ENCODE measurements around the gene DPY19L1.
"Not testable (repeated sequence)": the region's sequence is repeated elsewhere in the genome, so short reads cannot be mapped to it uniquely, and the experiment has no call there.

DPY19L1 gene

GRCh38 chr7:34879871-34880270 is 157.4 kb downstream of the DPY19L1 start:
- no peaks in the 10 kb centered on the region for H3K36me3 ChIP-seq (ENCODE audit: control insufficient read depth, insufficient read depth, low read length)
- H3K4me1 ChIP-seq (ENCODE audit: control insufficient read depth, insufficient read depth, low read length, poor library complexity, severe bottlenecking): no peaks in the 10 kb centered on the region
- no peak overlapping the region for H3K4me3 ChIP-seq (ENCODE audit: insufficient read depth, low read depth, low read length, poor library complexity, severe bottlenecking)
- H3K27ac ChIP-seq (ENCODE audit: insufficient read depth, low read length, poor library complexity, severe bottlenecking): no peak overlapping the region
- no peaks in the 10 kb centered on the region for H3K9me3 ChIP-seq (ENCODE audit: control insufficient read depth, low read length)
- DNase-seq: no peak
- H3K27me3 ChIP-seq (replicated peaks; ENCODE audit: control insufficient read depth, insufficient read depth, low read length, poor library complexity, severe bottlenecking): no peaks in the 10 kb centered on the region

DNA sequence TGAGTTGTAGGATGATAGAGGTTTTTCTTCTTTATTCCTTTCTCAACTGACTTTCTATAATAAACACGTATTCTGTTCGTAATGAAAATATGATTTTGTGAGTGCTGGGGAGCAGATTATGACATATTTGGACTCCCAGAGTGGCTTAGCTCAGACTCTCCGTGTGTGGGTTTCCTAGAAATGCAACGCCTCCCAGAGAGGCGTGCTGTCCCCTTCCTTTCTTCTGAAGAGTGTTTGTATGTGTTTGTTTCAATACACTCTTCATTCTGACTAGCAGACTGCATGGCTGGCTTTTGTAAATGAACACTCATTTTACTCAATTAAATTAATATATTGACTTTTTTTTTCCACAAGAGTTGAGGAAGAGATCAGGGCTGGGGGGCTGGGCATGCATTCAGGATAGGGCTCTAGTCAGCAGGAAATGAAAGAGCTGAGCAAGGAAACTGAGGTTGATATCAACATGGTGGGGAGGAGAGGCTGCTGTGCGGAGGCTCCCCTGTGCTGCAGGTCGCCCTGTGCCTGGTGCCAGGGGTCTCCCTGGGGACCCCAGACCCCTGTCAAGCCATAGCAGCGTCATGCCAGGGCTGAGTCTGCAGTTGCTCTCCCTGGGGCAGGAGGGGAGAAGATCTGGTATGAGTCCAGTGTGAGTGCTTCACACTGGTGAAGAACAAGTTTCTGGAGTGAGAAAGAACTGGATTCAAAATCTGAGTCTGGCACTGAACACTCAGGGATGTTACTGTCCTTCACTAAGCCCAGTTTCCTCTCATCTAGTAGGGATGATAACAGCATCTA is 158.1 kb downstream of the DPY19L1 start:
- not testable (repeated sequence) for H3K27me3 ChIP-seq (replicated peaks; ENCODE audit: control insufficient read depth, insufficient read depth, low read length, poor library complexity, severe bottlenecking); H3K36me3 ChIP-seq (ENCODE audit: control insufficient read depth, insufficient read depth, low read length); H3K27ac ChIP-seq (ENCODE audit: insufficient read depth, low read length, poor library complexity, severe bottlenecking); H3K4me1 ChIP-seq (ENCODE audit: control insufficient read depth, insufficient read depth, low read length, poor library complexity, severe bottlenecking); DNase-seq; H3K4me3 ChIP-seq (ENCODE audit: insufficient read depth, low read depth, low read length, poor library complexity, severe bottlenecking); H3K9me3 ChIP-seq (ENCODE audit: control insufficient read depth, low read length)
